Natural killer cell (primary cell): Measurements from ENCODE around the gene BLM. TPM values are rescaled to one million over a fixed set of nuclear protein-coding genes. Genes with fewer than 3 reads are reported as not detected.
A peak's percentile ranks its signal among the peaks of the same experiment; 100 is the strongest.

Experiments used
- ATAC-seq, 3 donors: fragments of 150-1000 bp in 2 of 3; fragments of 200-7000 bp in 1 of 3; cut with Tn5 transposase; 1 replicate in 1 of 3; 2 replicates in 2 of 3; pipeline ENCODE4 v1.10.0; 2021; ENCODE audit warnings: mild to moderate bottlenecking in 2 of 3, moderate library complexity in 2 of 3
- DNase-seq, 2 donors: peaks; one replicate each; pipeline versions ENCODE4 v3.0.0 to v3.0.0-alpha.2; 2013 to 2021; ENCODE audit warnings: mixed read lengths in 1 of 2
- H3K27ac ChIP-seq: one replicate; pipeline ENCODE4 v1.5.1; 2013; ENCODE audit warnings: mild to moderate bottlenecking, low read length
- H3K27me3 ChIP-seq: one replicate; pipeline ENCODE4 v1.6.1; 2013; ENCODE audit warnings: low read length; ENCODE audit not compliant: control insufficient read depth, insufficient read depth
- H3K36me3 ChIP-seq: one replicate; pipeline ENCODE4 v1.6.1; 2013; ENCODE audit warnings: low read length; ENCODE audit not compliant: control insufficient read depth, insufficient read depth
- H3K4me1 ChIP-seq: one replicate; pipeline ENCODE4 v1.6.1; 2013; ENCODE audit warnings: low read length; ENCODE audit not compliant: control insufficient read depth, insufficient read depth
- H3K4me3 ChIP-seq: one replicate; pipeline ENCODE4 v1.5.1; 2013; ENCODE audit warnings: low read length
- H3K9me3 ChIP-seq: one replicate; pipeline ENCODE4 v1.6.1; 2013; ENCODE audit warnings: low read length; ENCODE audit not compliant: control insufficient read depth, insufficient read depth
- H3K27ac Mint-ChIP-seq, 2 donors: one replicate each; pipeline ENCODE4 v1.8.0; 2022; ENCODE audit warnings: mild to moderate bottlenecking in 2 of 2, mixed read lengths in 2 of 2, moderate library complexity in 1 of 2
- H3K27me3 Mint-ChIP-seq, 2 donors: one replicate each; pipeline ENCODE4 v1.8.0; 2022; ENCODE audit warnings: low read depth in 2 of 2, mixed read lengths in 2 of 2
- H3K36me3 Mint-ChIP-seq: one replicate; pipeline ENCODE4 v1.8.0; 2022; ENCODE audit warnings: mixed read lengths
- H3K4me1 Mint-ChIP-seq, 2 donors: one replicate each; pipeline ENCODE4 v1.8.0; 2022; ENCODE audit warnings: mixed read lengths in 2 of 2
- H3K4me3 Mint-ChIP-seq: one replicate; pipeline ENCODE4 v1.8.0; 2022; ENCODE audit warnings: mild to moderate bottlenecking, moderate library complexity, mixed read lengths
- H3K9me3 Mint-ChIP-seq, 2 donors: one replicate each; pipeline ENCODE4 v1.8.0; 2022; ENCODE audit warnings: mixed read lengths in 2 of 2
- CTCF ChIP-seq: fragments of 200-600 bp; IDR thresholded peaks from one replicate; pipeline ENCODE4 v1.8.0; 2022; ENCODE audit warnings: antibody characterized with exemption
- WGBS: methylation state at CpG from one replicate; pipeline ENCODE4 v1.1.7; 2013; ENCODE audit warnings: missing lambda C conversion rate; ENCODE audit not compliant: insufficient coverage; 5-methylcytosine and 5-hydroxymethylcytosine counted together
- intact Hi-C: fragments of 100-400 bp; cut with micrococcal nuclease; formaldehyde crosslinking; loops from one replicate; pipeline ENCODE4 v1.14.2; 2022
- total RNA-seq, 4 donors: library from RNA; stranded (reverse); fragments of 120-200 nt in 1 of 4; gene quantifications; one replicate each; pipeline versions ENCODE4 v1.2.3 to v1.2.4, GENCODE V29; 2013 to 2022

BLM gene
- total RNA-seq, 3 donors from 2014 or later (not counting 1 experiment from before 2014, with no cell fraction given): 9.9 to 15.9 (median 14.1) TPM

GRCh38 chr15:90813796-90814190, 96.6 kb downstream of the BLM start:
- Mint-ChIP-seq H3K4me1 (peaks cover 64 to 67% of the 10 kb centered on the region in 2 donors), H3K9me3 (no peaks in the 10 kb centered on the region), H3K27ac (peak overlapping the region; percentile 86 to 96), H3K4me3 (peak overlapping the region; percentile 74), H3K36me3 (no peaks in the 10 kb centered on the region), H3K27me3 (no peaks in the 10 kb centered on the region)
- ATAC-seq: no peak
- intact Hi-C loops: no loop called here
- 45% methylated on average over 2 of the region's 2 CpGs for WGBS
- peaks cover 64% of the 10 kb centered on the region for H3K4me1 ChIP-seq
- H3K27ac ChIP-seq: peak overlapping the region; percentile 79
- no peaks in the 10 kb centered on the region for H3K9me3 ChIP-seq
- H3K36me3 ChIP-seq: peaks cover 6% of the 10 kb centered on the region
- H3K27me3 ChIP-seq: no peaks in the 10 kb centered on the region
- no peak for DNase-seq
- no peak for TF ChIP-seq CTCF
- no peak overlapping the region for H3K4me3 ChIP-seq

GRCh38 chr15:90814191-90814821, 97.2 kb downstream of the BLM start:
- no peaks in the 10 kb centered on the region for H3K27me3 Mint-ChIP-seq
- ATAC-seq (peak in 1 of 3 donors; percentile 17), DNase-seq (no peak)
- TF ChIP-seq CTCF: no peak
- H3K27ac Mint-ChIP-seq: peak overlapping the region; percentile 86 to 96
- H3K9me3 Mint-ChIP-seq: no peaks in the 10 kb centered on the region
- H3K36me3 ChIP-seq: peaks cover 6% of the 10 kb centered on the region
- H3K27ac ChIP-seq: peak overlapping the region; percentile 79
- 56% methylated on average over 13 of the region's 13 CpGs for WGBS
- H3K4me1 Mint-ChIP-seq: peaks cover 64 to 69% of the 10 kb centered on the region in 2 donors
- H3K36me3 Mint-ChIP-seq: no peaks in the 10 kb centered on the region
- no peaks in the 10 kb centered on the region for H3K9me3 ChIP-seq
- H3K4me3 Mint-ChIP-seq: peak overlapping the region; percentile 82
- H3K4me1 ChIP-seq: peaks cover 68% of the 10 kb centered on the region
- H3K4me3 ChIP-seq: no peak overlapping the region
- intact Hi-C loops: no loop called here
- no peaks in the 10 kb centered on the region for H3K27me3 ChIP-seq

GRCh38 chr15:90816401-90817116, 99.4 kb downstream of the BLM start:
- H3K4me3 ChIP-seq: no peak overlapping the region
- peak; percentile 33 to 56 (median 56) for ATAC-seq
- no peak for TF ChIP-seq CTCF
- peaks cover 85% of the 10 kb centered on the region for H3K4me1 ChIP-seq
- H3K9me3 ChIP-seq: no peaks in the 10 kb centered on the region
- no peaks in the 10 kb centered on the region for H3K36me3 ChIP-seq
- Mint-ChIP-seq H3K9me3 (no peaks in the 10 kb centered on the region), H3K36me3 (no peaks in the 10 kb centered on the region), H3K27me3 (no peaks in the 10 kb centered on the region), H3K4me3 (peak overlapping the region; percentile 82), H3K4me1 (peaks cover 76 to 83% of the 10 kb centered on the region in 2 donors), H3K27ac (peak overlapping the region; percentile 86 to 96)
- H3K27me3 ChIP-seq: no peaks in the 10 kb centered on the region
- 39% methylated on average over 15 of the region's 15 CpGs for WGBS
- peak; percentile 47 to 49 for DNase-seq
- intact Hi-C loops: loop anchor here (5.0 kb wide), 2 partner anchors 56 to 71 kb away; no protein-coding TSS in a partner anchor
- peak overlapping the region; percentile 79 for H3K27ac ChIP-seq
